Testis (tissue), 2 donors: Measurements from ENCODE around the gene HMCES.

Source experiments
- CTCF ChIP-seq, 3 experiments: fragments of 450-650 bp in 2 of 3; fragments of 200-600 bp in 1 of 3; sonication (generic) in 1 of 3; IDR thresholded peaks; one replicate each; pipeline ENCODE4 v1.5.1; 2016 to 2019; ENCODE audit warnings: antibody characterized with exemption in 3 of 3, mild to moderate bottlenecking in 2 of 3, moderate library complexity in 1 of 3
- POLR2A ChIP-seq: fragments of 450-650 bp; IDR thresholded peaks from one replicate; pipeline ENCODE4 v1.6.1; 2017; ENCODE audit warnings: antibody characterized with exemption, mild to moderate bottlenecking, moderate library complexity

GRCh38 chr3:129343643-129344360 is 65.1 kb downstream of the HMCES start:
- peak; percentile 13 to 40 (median 35) for TF ChIP-seq CTCF (IDR thresholded peaks at IDR 0.05)
- TF ChIP-seq POLR2A = no peak
